Testis (tissue), 2 donors: ENCODE results near the gene SPATA31C2.

Experiments used
- CTCF ChIP-seq, 3 experiments: fragments of 450-650 bp in 2 of 3; fragments of 200-600 bp in 1 of 3; sonication (generic) in 1 of 3; IDR thresholded peaks; one replicate each; pipeline ENCODE4 v1.5.1; 2016 to 2019; ENCODE audit warnings: antibody characterized with exemption in 3 of 3, mild to moderate bottlenecking in 2 of 3, moderate library complexity in 1 of 3
- POLR2A ChIP-seq: fragments of 450-650 bp; IDR thresholded peaks from one replicate; pipeline ENCODE4 v1.6.1; 2017; ENCODE audit warnings: antibody characterized with exemption, mild to moderate bottlenecking, moderate library complexity

DNA sequence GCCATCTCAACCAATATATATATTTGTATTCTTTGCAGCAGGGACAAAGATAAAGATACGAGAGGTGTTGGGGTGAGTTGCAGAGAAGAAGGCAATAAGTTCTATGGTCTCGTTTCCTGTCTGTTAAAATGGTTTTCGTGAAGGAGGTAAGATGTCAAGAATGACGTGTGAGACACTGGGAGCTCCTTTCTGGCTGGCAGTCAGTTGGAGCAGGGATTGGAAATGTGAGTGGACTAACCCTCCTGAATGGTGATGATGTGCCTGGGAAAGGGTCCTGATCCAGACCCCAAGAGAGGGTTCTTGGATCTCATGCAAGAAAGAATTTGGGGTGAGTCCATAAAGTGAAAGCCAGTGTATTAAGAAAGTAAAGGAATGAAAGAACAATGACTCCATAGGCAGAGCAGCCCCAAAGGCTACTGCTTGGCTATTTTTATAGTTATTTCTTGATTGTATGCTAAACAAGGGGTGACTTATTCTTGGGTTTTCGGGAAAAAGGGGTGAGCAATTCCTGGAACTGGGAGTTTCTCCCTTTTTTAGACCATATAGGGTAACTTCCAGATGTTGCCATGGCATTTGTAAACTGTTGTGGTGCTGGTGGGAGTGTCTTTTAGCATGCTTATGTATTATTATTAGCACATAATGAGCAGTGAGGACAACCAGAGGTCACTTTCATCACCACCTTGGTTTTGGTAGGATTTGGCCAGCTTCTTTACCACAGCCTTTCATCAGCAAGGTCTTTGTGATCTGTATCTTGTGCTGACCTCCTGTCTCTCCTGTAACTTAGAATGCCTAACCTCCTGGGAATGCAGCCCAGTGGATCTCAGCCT, 53.7 kb downstream of the SPATA31C2 start:
- TF ChIP-seq CTCF (IDR thresholded peaks at IDR 0.05) = no peak
- no peak for TF ChIP-seq POLR2A
